HEK293T (cell line): Measurements from ENCODE around the gene MECR.

Experiments used
- CTCF ChIA-PET: fragments of 350-600 bp; formaldehyde crosslinking; extraction: SDS; loops from one replicate; lab custom pipeline; 2021; ENCODE audit warnings: antibody characterized with exemption, inconsistent platforms; lab: Yijun Ruan, JAX
- POLR2A ChIA-PET: fragments of 350-600 bp; formaldehyde crosslinking; extraction: SDS; loops from one replicate; lab custom pipeline; 2020; ENCODE audit warnings: antibody characterized with exemption, inconsistent platforms; lab: Yijun Ruan, JAX
- DNase-seq: peaks from one replicate; pipeline ENCODE4 v3.0.0; 2012; ENCODE audit warnings: mixed read lengths; ENCODE audit errors: extremely low spot score
- ARNT ChIP-seq: fragments of 450-650 bp; IDR thresholded peaks from 2 replicates; pipeline ENCODE4 v1.6.1; 2017; ENCODE audit warnings: mild to moderate bottlenecking
- BHLHE40 ChIP-seq: fragments of 450-650 bp; IDR thresholded peaks from 2 replicates; pipeline ENCODE4 v1.6.1; 2016; ENCODE audit warnings: mild to moderate bottlenecking, moderate library complexity, borderline replicate concordance
- CTBP1 ChIP-seq: fragments of 450-650 bp; IDR thresholded peaks from 2 replicates; pipeline ENCODE4 v1.6.1; 2016; ENCODE audit warnings: borderline replicate concordance
- ELF4 ChIP-seq: fragments of 450-650 bp; IDR thresholded peaks from 2 replicates; pipeline ENCODE4 v1.6.1; 2017; ENCODE audit warnings: antibody characterized with exemption
- FOXA1 ChIP-seq: fragments of 450-650 bp; IDR thresholded peaks from 2 replicates; pipeline ENCODE4 v1.6.1; 2016; ENCODE audit warnings: mild to moderate bottlenecking
- FOXK2 ChIP-seq: fragments of 450-650 bp; IDR thresholded peaks from 2 replicates; pipeline ENCODE4 v1.6.1; 2016; ENCODE audit warnings: mild to moderate bottlenecking
- FOXM1 ChIP-seq: fragments of 450-650 bp; IDR thresholded peaks from 2 replicates; pipeline ENCODE4 v1.6.1; 2017; ENCODE audit warnings: mild to moderate bottlenecking, borderline replicate concordance
- HDGF ChIP-seq: fragments of 450-650 bp; IDR thresholded peaks from 2 replicates; pipeline ENCODE4 v1.6.1; 2017; ENCODE audit warnings: antibody characterized with exemption, borderline replicate concordance
- L3MBTL2 ChIP-seq: fragments of 450-650 bp; conservative IDR thresholded peaks from 2 replicates; pipeline ENCODE4 v1.6.1; 2016; ENCODE audit warnings: mild to moderate bottlenecking
- LEF1 ChIP-seq: fragments of 450-650 bp; IDR thresholded peaks from 2 replicates; pipeline ENCODE4 v1.6.1; 2017; ENCODE audit warnings: mild to moderate bottlenecking, borderline replicate concordance
- NFRKB ChIP-seq: fragments of 450-650 bp; IDR thresholded peaks from 2 replicates; pipeline ENCODE4 v1.6.1; 2016; ENCODE audit warnings: mild to moderate bottlenecking, moderate library complexity
- SP1 ChIP-seq: fragments of 450-650 bp; IDR thresholded peaks from 2 replicates; pipeline ENCODE4 v1.6.1; 2017
- SUZ12 ChIP-seq: fragments of 450-650 bp; IDR thresholded peaks from 2 replicates; pipeline ENCODE4 v1.6.1; 2016; ENCODE audit warnings: mild to moderate bottlenecking
- TARDBP ChIP-seq: fragments of 450-650 bp; IDR thresholded peaks from 2 replicates; pipeline ENCODE4 v1.6.1; 2016
- ZNF384 ChIP-seq: fragments of 450-650 bp; IDR thresholded peaks from 2 replicates; pipeline ENCODE4 v1.6.1; 2016
- TF ChIP-seq, protein P1 (sequence below): fragments of 450-650 bp; IDR thresholded peaks from 2 replicates; pipeline ENCODE4 v1.6.1; 2016

The MECR gene

GRCh38 chr1:29166291-29166878 is 64.3 kb downstream of the MECR start:
- TF ChIP-seq HDGF (no peak), FOXM1 (no peak), FOXA1 (no peak), L3MBTL2 (no peak), ELF4 (no peak), SUZ12 (no peak), CTBP1 (no peak), ZNF384 (no peak), BHLHE40 (no peak), LEF1 (no peak), NFRKB (no peak), ARNT (no peak), FOXK2 (no peak), SP1 (no peak), TARDBP (no peak)
- TF ChIP-seq, protein P1, sequence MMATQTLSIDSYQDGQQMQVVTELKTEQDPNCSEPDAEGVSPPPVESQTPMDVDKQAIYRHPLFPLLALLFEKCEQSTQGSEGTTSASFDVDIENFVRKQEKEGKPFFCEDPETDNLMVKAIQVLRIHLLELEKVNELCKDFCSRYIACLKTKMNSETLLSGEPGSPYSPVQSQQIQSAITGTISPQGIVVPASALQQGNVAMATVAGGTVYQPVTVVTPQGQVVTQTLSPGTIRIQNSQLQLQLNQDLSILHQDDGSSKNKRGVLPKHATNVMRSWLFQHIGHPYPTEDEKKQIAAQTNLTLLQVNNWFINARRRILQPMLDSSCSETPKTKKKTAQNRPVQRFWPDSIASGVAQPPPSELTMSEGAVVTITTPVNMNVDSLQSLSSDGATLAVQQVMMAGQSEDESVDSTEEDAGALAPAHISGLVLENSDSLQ, result no peak
- no peak for DNase-seq
- ChIA-PET POLR2A (interaction anchor here (1.2 to 2.3 kb wide), 3 partner anchors 9 to 16 kb away, joined by 3 to 27 read pairs (median 3); partner anchors contain the start of gene SRSF4), CTCF (interaction anchor here (1.3 kb wide), 1 partner anchor 15 kb away, joined by 3 read pairs; the partner anchor contains the start of gene SRSF4)

DNA sequence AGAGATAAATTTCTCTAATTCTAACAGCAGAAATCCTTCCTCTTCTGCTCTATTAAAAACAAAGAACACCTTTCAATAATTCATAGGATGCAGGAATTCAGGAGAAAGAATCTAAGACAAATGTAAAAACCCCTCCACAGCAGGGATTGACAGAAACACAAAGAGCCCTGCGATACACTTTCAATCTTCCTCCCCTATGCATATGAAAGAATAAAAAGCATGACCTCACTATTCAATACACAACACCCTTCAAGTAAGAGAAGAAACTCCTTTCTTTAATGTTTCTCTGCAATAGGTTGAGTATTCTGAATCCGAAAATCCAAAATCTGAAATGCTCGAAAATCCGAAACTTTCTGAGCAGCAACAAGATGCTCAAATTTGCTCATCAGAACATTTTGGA is 66.1 kb downstream of the MECR start:
- ChIA-PET CTCF (no interaction called here), POLR2A (interaction anchor here (1.0 kb wide), 1 partner anchor 40 kb away, joined by 3 read pairs; no protein-coding TSS in a partner anchor)
- no peak for TF ChIP-seq SP1
- TF ChIP-seq FOXK2, result no peak
- TF ChIP-seq ZNF384, result no peak
- TF ChIP-seq CTBP1, result no peak
- TF ChIP-seq HDGF, result no peak
- no peak for TF ChIP-seq ARNT
- no peak for TF ChIP-seq FOXM1
- no peak for TF ChIP-seq TARDBP
- TF ChIP-seq BHLHE40, result no peak
- TF ChIP-seq FOXA1, result no peak
- TF ChIP-seq, protein P1, result no peak
- TF ChIP-seq LEF1, result no peak
- TF ChIP-seq SUZ12, result no peak
- TF ChIP-seq NFRKB, result no peak
- no peak for TF ChIP-seq ELF4
- no peak for DNase-seq

- TF ChIP-seq SP1 (no peak), CTBP1 (no peak), TARDBP (no peak), SUZ12 (no peak), ELF4 (no peak), LEF1 (no peak), FOXM1 (no peak), ZNF384 (no peak), NFRKB (no peak), ARNT (no peak)
- CTCF ChIA-PET, result no interaction called here
- POLR2A ChIA-PET, result no interaction called here
- no peak for DNase-seq
Observed at GRCh38 chr1:29162476-29163138, 68.1 kb downstream of the MECR start.

DNA sequence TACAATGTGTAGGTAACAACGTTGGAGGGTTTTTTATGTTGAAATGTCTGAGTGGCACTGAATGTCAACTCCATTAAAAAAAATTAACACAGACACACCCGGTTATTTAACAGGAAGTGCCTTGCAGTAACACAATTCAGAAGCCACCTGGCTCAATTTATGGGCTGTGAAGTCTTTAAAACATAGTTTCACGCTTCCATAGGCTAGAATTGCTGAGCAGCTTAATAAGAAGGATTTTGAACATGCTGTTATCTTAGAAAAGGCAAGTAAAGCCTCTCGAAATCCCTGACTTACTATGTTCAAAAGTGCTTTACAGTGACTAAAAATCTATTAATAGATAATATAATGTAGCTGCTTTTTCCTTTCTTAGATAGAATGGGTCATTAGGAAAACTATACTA is 68.7 kb downstream of the MECR start:
- CTCF ChIA-PET, result no interaction called here
- DNase-seq, result no peak
- POLR2A ChIA-PET, result interaction anchor here (3.2 kb wide), 1 partner anchor 19 kb away, joined by 15 read pairs; the partner anchor contains the start of gene SRSF4
- no peak for TF ChIP-seq ELF4
- TF ChIP-seq SUZ12, result no peak
- TF ChIP-seq SP1, result no peak
- no peak for TF ChIP-seq ZNF384
- no peak for TF ChIP-seq CTBP1
- TF ChIP-seq NFRKB, result no peak
- TF ChIP-seq HDGF, result no peak
- TF ChIP-seq FOXK2, result no peak
- TF ChIP-seq TARDBP, result no peak
- no peak for TF ChIP-seq BHLHE40

GRCh38 chr1:29159773-29160172 is 71.0 kb downstream of the MECR start:
- no peak for TF ChIP-seq TARDBP
- TF ChIP-seq FOXK2, result no peak
- TF ChIP-seq FOXA1, result no peak
- TF ChIP-seq L3MBTL2, result no peak
- TF ChIP-seq SP1, result no peak
- TF ChIP-seq CTBP1, result no peak
- DNase-seq, result no peak
- ChIA-PET POLR2A (interaction anchor here (3.2 kb wide), 1 partner anchor 22 kb away, joined by 15 read pairs; the partner anchor contains the start of gene SRSF4), CTCF (no interaction called here)

GRCh38 chr1:29157269-29157601 is 73.5 kb downstream of the MECR start:
- ChIA-PET POLR2A (interaction anchor here (0.6 to 1.9 kb wide), 5 partner anchors 9 to 63 kb away, joined by 3 to 12 read pairs (median 6); partner anchors contain the start of gene SRSF4), CTCF (no interaction called here)
- DNase-seq, result no peak
- TF ChIP-seq NFRKB (no peak), BHLHE40 (no peak), CTBP1 (no peak), LEF1 (no peak), ZNF384 (no peak), FOXA1 (no peak), ELF4 (no peak), L3MBTL2 (no peak), ARNT (no peak), FOXM1 (no peak), FOXK2 (no peak), HDGF (no peak), TARDBP (no peak)
- TF ChIP-seq, protein P1, result no peak
